Heart left ventricle (tissue), 16 donors: ENCODE measurements around the gene B3GAT1. TPM values are rescaled to one million over a fixed set of nuclear protein-coding genes. Genes with fewer than 3 reads are reported as not detected.

Source experiments
- ATAC-seq, 4 donors: fragments of 200-7000 bp; cut with Tn5 transposase; one replicate each; pipeline ENCODE4 v1.9.1; 2020 to 2022; ENCODE audit warnings: moderate library complexity in 4 of 4, mild to moderate bottlenecking in 3 of 4, moderate number of reproducible peaks in 1 of 4
- DNase-seq, 5 donors: peaks; one replicate each; pipeline ENCODE4 v3.0.0-alpha.2; 2020
- H3K27ac ChIP-seq, 12 donors: fragments of 200-600 bp; sonication (generic) in 4 of 12; one replicate each; pipeline versions ENCODE4 v1.5.0 to v1.8.0; 2016 to 2022; ENCODE audit warnings: mild to moderate bottlenecking in 2 of 12
- H3K27me3 ChIP-seq, 9 donors: fragments of 200-600 bp; sonication (generic) in 2 of 9; one replicate each; pipeline versions ENCODE4 v1.5.1 to v1.8.0; 2016 to 2022; ENCODE audit warnings: mild to moderate bottlenecking in 3 of 9
- H3K36me3 ChIP-seq, 9 donors: fragments of 200-600 bp; sonication (generic) in 2 of 9; one replicate each; pipeline versions ENCODE4 v1.5.0 to v1.8.0; 2018 to 2022; ENCODE audit warnings: mild to moderate bottlenecking in 2 of 9
- H3K4me1 ChIP-seq, 12 donors: fragments of 200-600 bp; sonication (generic) in 4 of 12; one replicate each; pipeline versions ENCODE4 v1.5.0 to v1.8.0; 2016 to 2022; ENCODE audit warnings: mild to moderate bottlenecking in 3 of 12
- H3K4me3 ChIP-seq, 12 donors: fragments of 200-600 bp; sonication (generic) in 4 of 12; one replicate each; pipeline versions ENCODE4 v1.5.0 to v1.8.0; 2017 to 2022; ENCODE audit warnings: mild to moderate bottlenecking in 9 of 12, moderate library complexity in 4 of 12
- H3K9me3 ChIP-seq, 12 donors: fragments of 200-600 bp; sonication (generic) in 4 of 12; one replicate each; pipeline versions ENCODE4 v1.5.0 to v1.8.0; 2016 to 2022; ENCODE audit warnings: mild to moderate bottlenecking in 1 of 12
- CTCF ChIP-seq, 12 donors: fragments of 200-600 bp; sonication (generic) in 4 of 12; IDR thresholded peaks; one replicate each; pipeline versions ENCODE4 v1.5.0 to v1.8.0; 2018 to 2022; ENCODE audit warnings: antibody characterized with exemption in 12 of 12, mild to moderate bottlenecking in 5 of 12
- POLR2A ChIP-seq, 2 donors: fragments of 450-650 bp; IDR thresholded peaks; one replicate each; pipeline ENCODE4 v1.6.1; 2017; ENCODE audit warnings: antibody characterized with exemption in 2 of 2, mild to moderate bottlenecking in 2 of 2, moderate library complexity in 2 of 2
- WGBS, 4 donors: extraction: QIAGEN DNeasy Blood & Tissue Kit in 2 of 4; methylation state at CpG; one replicate each; pipeline versions ENCODE4 v1.1.5 to v1.1.7; 2013 to 2018; 5-methylcytosine and 5-hydroxymethylcytosine counted together
- intact Hi-C, 10 donors: fragments of 100-400 bp; cut with DNase I; formaldehyde crosslinking; loops; one replicate each; pipeline versions ENCODE4 v1.11.1 to v1.14.2; 2022
- polyA plus RNA-seq, 2 donors: library from polyadenylated mRNA; stranded (reverse); fragments of 200-250 nt; gene quantifications; one replicate each; pipeline ENCODE4 v1.2.3, GENCODE V29; 2013
- total RNA-seq, 9 donors: library from RNA; depleted of rRNA in 2 of 9; stranded (reverse); fragments of >200 nt in 2 of 9; fragmentation: NEBNext Ultra II Directional in 3 of 9; extraction: Animal tissue kit (Norgen Biotek cat#: 25700) in 3 of 9; gene quantifications; one replicate each; pipeline versions ENCODE4 v1.1.0 to v1.2.4, GENCODE V29; 2016 to 2023
- donor health status: ischemic (EF 13 %, LVEDD 7.1; RV severe dilation, severe dysfunction).
- donor health status: healthy with polysubstance abuse.
- donor health status: DM: no; HTN: yes; CAD: no.
- donor health status: DM: no; HTN: no; CAD: no.
- donor health status: ischemic (EF 25% LVEDD 6.9; RV normal size, moderate dysfunction).
- donor health status: ischemic (EF 25% LVEDD 5.7; RV mildly dilated, moderate dysfunction).
- donor health status: healthy.
- donor health status: DM: yes; HTN: yes; CAD: no.
- donor health status: ischemic (EF 35%, LVEDD 5.7; RV mildly dilated, moderate dysfunction).
- donor health status: nonischemic (EF 11% LVEDD 7.7; RV severe dilation, severe dysfunction).
- donor health status: DM: yes; HTN: yes; CAD: no.
- donor health status: PGD.
- donor health status: ischemic (EF 29% LVEDD 5.4; RV normal size, mild dysfunction).
- donor health status: nonischemic (EF 23%, LVEDD 6.1; RV moderate dilation, normal function).

Gene B3GAT1
- total and polyA plus RNA-seq, 11 donors = 0.04 to 0.64 (median 0.09) TPM; not detected in 4

GRCh38 chr11:134369656-134370525 is 42.2 kb downstream of the B3GAT1 start:
- peaks cover 0 to 18% (median 0%) of the 10 kb centered on the region in 9 donors for H3K27me3 ChIP-seq
- intact Hi-C loops = loop anchor here in 2 of 10 donors (10.0 kb wide), 2 partner anchors 215 to 265 kb away; no protein-coding TSS in a partner anchor
- WGBS, 4 donors = 76 to 81% (median 78%) methylated on average over 27 to 30 of the region's 30 CpGs
- DNase-seq = peak in 2 of 5 donors; percentile 7 to 14
- no peak overlapping the region for H3K4me3 ChIP-seq
- ATAC-seq = no peak
- no peak for TF ChIP-seq POLR2A (IDR thresholded peaks at IDR 0.05)
- no peak for TF ChIP-seq CTCF (IDR thresholded peaks at IDR 0.05)
- H3K27ac ChIP-seq = no peak overlapping the region
- H3K36me3 ChIP-seq = no peaks in the 10 kb centered on the region
- no peaks in the 10 kb centered on the region for H3K9me3 ChIP-seq
- H3K4me1 ChIP-seq = peaks cover 0 to 4% (median 0%) of the 10 kb centered on the region in 12 donors

GRCh38 chr11:134367781-134368180 is 44.3 kb downstream of the B3GAT1 start:
- Histone ChIP-seq H3K27me3 (peaks cover 0 to 27% (median 2%) of the 10 kb centered on the region in 9 donors), H3K36me3 (no peaks in the 10 kb centered on the region), H3K4me1 (peaks cover 0 to 4% (median 0%) of the 10 kb centered on the region in 12 donors), H3K4me3 (no peak overlapping the region), H3K9me3 (no peaks in the 10 kb centered on the region), H3K27ac (no peak overlapping the region)
- 88 to 92% (median 91%) methylated on average over 18 of the region's 18 CpGs for WGBS, 4 donors
- intact Hi-C loops = loop anchor here in 2 of 10 donors (10.0 kb wide), 2 partner anchors 217 to 267 kb away; no protein-coding TSS in a partner anchor
- ATAC-seq (no peak), DNase-seq (peak in 2 of 5 donors; percentile 7 to 9)
- no peak for TF ChIP-seq POLR2A (IDR thresholded peaks at IDR 0.05)
- TF ChIP-seq CTCF (IDR thresholded peaks at IDR 0.05) = no peak

- H3K27ac ChIP-seq = no peak overlapping the region
- ATAC-seq = no peak
- intact Hi-C loops = loop anchor here in 2 of 10 donors (10.0 kb wide), 2 partner anchors 219 to 269 kb away; no protein-coding TSS in a partner anchor
- peak in 2 of 5 donors; percentile 5 to 10 for DNase-seq
- peaks cover 0 to 4% (median 0%) of the 10 kb centered on the region in 12 donors for H3K4me1 ChIP-seq
- H3K27me3 ChIP-seq = peaks cover 0 to 40% (median 9%) of the 10 kb centered on the region in 9 donors
- no peaks in the 10 kb centered on the region for H3K36me3 ChIP-seq
- H3K9me3 ChIP-seq = no peaks in the 10 kb centered on the region
- H3K4me3 ChIP-seq = no peak overlapping the region
- WGBS, 4 donors = 53 to 61% (median 57%) methylated on average over 7 of the region's 7 CpGs
- TF ChIP-seq CTCF (IDR thresholded peaks at IDR 0.05) (no peak), POLR2A (IDR thresholded peaks at IDR 0.05) (no peak)
These were observed 45.8 kb downstream of the B3GAT1 start for GRCh38 chr11:134366254-134366653.
